ENCODE data around the gene FMNL3.
"Not testable (repeated sequence)": the region's sequence is repeated elsewhere in the genome, so short reads cannot be mapped to it uniquely, and the experiment has no call there.

FMNL3 gene

GRCh38 chr12:49707128-49707811 is at the start of gene FMNL3:
FMNL3 (minus strand) TSS chr12:49707405; CDS start chr12:49707180, 225 bp downstream.
- Histone ChIP-seq H3K27me3 (ENCODE audit: control insufficient read depth, insufficient read depth, low read length) (peaks cover 32% of the 10 kb centered on the region), H3K4me1 (ENCODE audit: control insufficient read depth, low read depth, low read length) (peaks cover 22% of the 10 kb centered on the region), H3K9ac (ENCODE audit: low read length) (peak within 1 kb of the TSS; percentile 70), H3K4me3 (ENCODE audit: low read length) (peak within 1 kb of the TSS; percentile 83), H3K27ac (ENCODE audit: low read length) (no peak within 1 kb of the TSS), H3K36me3 (ENCODE audit: control insufficient read depth, low read depth, low read length) (no peaks in the 10 kb centered on the region), H3K9me3 (ENCODE audit: control insufficient read depth, low read depth, low read length) (no peaks in the 10 kb centered on the region)

- Histone ChIP-seq H3K9me3 (ENCODE audit: control insufficient read depth, low read depth, low read length) (no peaks in the 10 kb centered on the region), H3K36me3 (ENCODE audit: control insufficient read depth, low read depth, low read length) (peaks cover 34% of the 10 kb centered on the region), H3K4me3 (ENCODE audit: low read length) (no peak overlapping the region), H3K4me1 (ENCODE audit: control insufficient read depth, low read depth, low read length) (no peaks in the 10 kb centered on the region), H3K27ac (ENCODE audit: low read length) (no peak overlapping the region), H3K9ac (ENCODE audit: low read length) (no peak overlapping the region), H3K27me3 (ENCODE audit: control insufficient read depth, insufficient read depth, low read length) (no peaks in the 10 kb centered on the region)
Observed at GRCh38 chr12:49750996-49751393, 43.8 kb upstream of the FMNL3 start.

- peaks cover 30% of the 10 kb centered on the region for H3K36me3 ChIP-seq (ENCODE audit: control insufficient read depth, low read depth, low read length)
- H3K4me3 ChIP-seq (ENCODE audit: low read length), result no peak overlapping the region
- no peaks in the 10 kb centered on the region for H3K27me3 ChIP-seq (ENCODE audit: control insufficient read depth, insufficient read depth, low read length)
- no peak overlapping the region for H3K9ac ChIP-seq (ENCODE audit: low read length)
- no peaks in the 10 kb centered on the region for H3K4me1 ChIP-seq (ENCODE audit: control insufficient read depth, low read depth, low read length)
- H3K9me3 ChIP-seq (ENCODE audit: control insufficient read depth, low read depth, low read length), result no peaks in the 10 kb centered on the region
- no peak overlapping the region for H3K27ac ChIP-seq (ENCODE audit: low read length)
Observed at GRCh38 chr12:49750027-49750995, 43.1 kb upstream of the FMNL3 start.

GRCh38 chr12:49748800-49749199 is 41.6 kb upstream of the FMNL3 start:
- H3K9ac ChIP-seq (ENCODE audit: low read length), result no peak overlapping the region
- peaks cover 16% of the 10 kb centered on the region for H3K36me3 ChIP-seq (ENCODE audit: control insufficient read depth, low read depth, low read length)
- no peaks in the 10 kb centered on the region for H3K4me1 ChIP-seq (ENCODE audit: control insufficient read depth, low read depth, low read length)
- H3K27ac ChIP-seq (ENCODE audit: low read length), result no peak overlapping the region
- no peak overlapping the region for H3K4me3 ChIP-seq (ENCODE audit: low read length)
- H3K9me3 ChIP-seq (ENCODE audit: control insufficient read depth, low read depth, low read length), result no peaks in the 10 kb centered on the region
- no peaks in the 10 kb centered on the region for H3K27me3 ChIP-seq (ENCODE audit: control insufficient read depth, insufficient read depth, low read length)

- H3K4me3 ChIP-seq (ENCODE audit: low read length), result no peak overlapping the region
- H3K27me3 ChIP-seq (ENCODE audit: control insufficient read depth, insufficient read depth, low read length), result no peaks in the 10 kb centered on the region
- H3K27ac ChIP-seq (ENCODE audit: low read length), result no peak overlapping the region
- H3K4me1 ChIP-seq (ENCODE audit: control insufficient read depth, low read depth, low read length), result no peaks in the 10 kb centered on the region
- H3K9me3 ChIP-seq (ENCODE audit: control insufficient read depth, low read depth, low read length), result no peaks in the 10 kb centered on the region
- no peak overlapping the region for H3K9ac ChIP-seq (ENCODE audit: low read length)
- H3K36me3 ChIP-seq (ENCODE audit: control insufficient read depth, low read depth, low read length), result peaks cover 11% of the 10 kb centered on the region
Observed at GRCh38 chr12:49748306-49748705, 41.1 kb upstream of the FMNL3 start.

- H3K27me3 ChIP-seq (ENCODE audit: control insufficient read depth, insufficient read depth, low read length), result no peaks in the 10 kb centered on the region
- peaks cover 4% of the 10 kb centered on the region for H3K4me1 ChIP-seq (ENCODE audit: control insufficient read depth, low read depth, low read length)
- no peak overlapping the region for H3K4me3 ChIP-seq (ENCODE audit: low read length)
- no peaks in the 10 kb centered on the region for H3K36me3 ChIP-seq (ENCODE audit: control insufficient read depth, low read depth, low read length)
- H3K27ac ChIP-seq (ENCODE audit: low read length), result no peak overlapping the region
- H3K9me3 ChIP-seq (ENCODE audit: control insufficient read depth, low read depth, low read length), result no peaks in the 10 kb centered on the region
- H3K9ac ChIP-seq (ENCODE audit: low read length), result no peak overlapping the region
Observed at GRCh38 chr12:49744363-49744885, 37.2 kb upstream of the FMNL3 start.

GRCh38 chr12:49741882-49742620 is 34.8 kb upstream of the FMNL3 start:
- Histone ChIP-seq H3K27me3 (ENCODE audit: control insufficient read depth, insufficient read depth, low read length) (no peaks in the 10 kb centered on the region), H3K4me1 (ENCODE audit: control insufficient read depth, low read depth, low read length) (peaks cover 4% of the 10 kb centered on the region)

DNA sequence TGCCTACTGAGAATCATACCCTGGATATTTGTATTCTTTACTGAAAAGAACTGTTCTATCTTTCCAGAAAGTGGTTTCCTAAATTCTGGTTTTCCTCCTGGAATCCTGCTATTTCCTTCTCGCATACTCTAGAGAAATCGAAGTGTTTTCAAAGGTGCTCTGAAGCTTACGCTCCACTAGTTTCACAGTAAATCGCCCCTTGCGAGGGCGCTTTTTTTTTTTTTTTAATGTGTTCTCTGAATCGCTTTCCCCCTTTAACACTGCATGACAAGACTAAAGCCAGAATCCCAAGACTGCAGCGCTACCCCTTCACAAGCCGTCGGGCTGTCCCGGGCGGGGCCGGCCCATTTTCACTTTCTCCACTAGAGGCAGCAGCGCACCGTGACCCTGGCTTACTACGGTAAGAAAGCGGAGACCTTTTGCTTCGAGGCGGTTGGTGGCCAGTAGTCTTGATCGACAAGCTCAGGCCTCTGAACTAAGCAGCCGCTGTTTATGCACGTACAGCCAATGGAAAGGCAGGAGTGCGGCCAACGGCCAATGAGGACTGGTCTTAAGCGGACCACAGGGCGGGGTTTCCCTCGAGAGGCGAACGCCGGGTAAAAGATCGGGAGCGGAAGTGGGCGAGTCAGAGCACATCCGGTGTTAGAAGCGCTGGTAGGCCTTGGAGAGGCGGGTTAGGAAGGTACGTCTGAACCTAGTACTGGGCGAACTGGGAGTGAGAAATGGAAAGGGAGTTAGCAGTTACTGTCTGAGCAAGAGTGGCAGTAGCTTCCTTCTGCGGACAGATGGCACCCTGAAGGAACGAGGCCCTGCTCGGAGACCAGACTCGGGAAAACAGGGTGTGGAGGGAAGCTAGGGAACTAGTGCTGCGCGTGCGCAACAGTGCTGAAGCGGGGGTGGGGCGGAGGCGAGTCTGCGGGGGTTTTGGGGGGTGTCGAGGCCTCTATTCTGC is 34.0 kb upstream of the FMNL3 start, which contains the start of gene TMBIM6:
TMBIM6 (plus strand) TSS at position 628 of the 952 bp plus-strand sequence. CDS start 10,937 bp downstream, outside the sequence.
- peak within 1 kb of the TSS; percentile 88 for H3K9ac ChIP-seq (ENCODE audit: low read length)
- H3K4me1 ChIP-seq (ENCODE audit: control insufficient read depth, low read depth, low read length), result peaks cover 4% of the 10 kb centered on the region
- H3K27me3 ChIP-seq (ENCODE audit: control insufficient read depth, insufficient read depth, low read length), result no peaks in the 10 kb centered on the region
- H3K4me3 ChIP-seq (ENCODE audit: low read length), result peak within 1 kb of the TSS; percentile 94
- H3K9me3 ChIP-seq (ENCODE audit: control insufficient read depth, low read depth, low read length), result no peaks in the 10 kb centered on the region
- H3K27ac ChIP-seq (ENCODE audit: low read length), result peak within 1 kb of the TSS; percentile 79
- H3K36me3 ChIP-seq (ENCODE audit: control insufficient read depth, low read depth, low read length), result no peaks in the 10 kb centered on the region

More at GRCh38 chr12:49741882-49742620, 34.8 kb upstream of the FMNL3 start:
- Histone ChIP-seq H3K9me3 (ENCODE audit: control insufficient read depth, low read depth, low read length) (no peaks in the 10 kb centered on the region), H3K4me3 (ENCODE audit: low read length) (peak overlapping the region; percentile 94), H3K36me3 (ENCODE audit: control insufficient read depth, low read depth, low read length) (no peaks in the 10 kb centered on the region), H3K27ac (ENCODE audit: low read length) (peak overlapping the region; percentile 79), H3K9ac (ENCODE audit: low read length) (peak overlapping the region; percentile 88)

- not testable (repeated sequence) for H3K36me3 ChIP-seq (ENCODE audit: control insufficient read depth, low read depth, low read length); H3K27me3 ChIP-seq (ENCODE audit: control insufficient read depth, insufficient read depth, low read length); H3K9ac ChIP-seq (ENCODE audit: low read length); H3K4me1 ChIP-seq (ENCODE audit: control insufficient read depth, low read depth, low read length); H3K4me3 ChIP-seq (ENCODE audit: low read length); H3K9me3 ChIP-seq (ENCODE audit: control insufficient read depth, low read depth, low read length); H3K27ac ChIP-seq (ENCODE audit: low read length)
Observed at GRCh38 chr12:49740277-49740676, 33.1 kb upstream of the FMNL3 start.

- H3K27ac ChIP-seq (ENCODE audit: low read length); H3K4me3 ChIP-seq (ENCODE audit: low read length); H3K9me3 ChIP-seq (ENCODE audit: control insufficient read depth, low read depth, low read length); H3K27me3 ChIP-seq (ENCODE audit: control insufficient read depth, insufficient read depth, low read length); H3K9ac ChIP-seq (ENCODE audit: low read length); H3K36me3 ChIP-seq (ENCODE audit: control insufficient read depth, low read depth, low read length); H3K4me1 ChIP-seq (ENCODE audit: control insufficient read depth, low read depth, low read length): not testable (repeated sequence)
Observed at GRCh38 chr12:49738721-49739120, 31.5 kb upstream of the FMNL3 start.

All from iPS-18a (cell line).